Stimulated activated CD4-positive, alpha-beta T cell treated with anti-CD3 and anti-CD28 coated beads, Interleukin-1b, Interleukin-23, amount 100 ng/mL, for 48 hours (primary cell): Measurements from ENCODE around the gene FNDC11.
"Not testable (repeated sequence)": the region's sequence is repeated elsewhere in the genome, so short reads cannot be mapped to it uniquely, and the experiment has no call there.

Experiments
- DNase-seq: peaks from one replicate; pipeline ENCODE4 v3.0.0-alpha.2; 2020

FNDC11 gene

DNA sequence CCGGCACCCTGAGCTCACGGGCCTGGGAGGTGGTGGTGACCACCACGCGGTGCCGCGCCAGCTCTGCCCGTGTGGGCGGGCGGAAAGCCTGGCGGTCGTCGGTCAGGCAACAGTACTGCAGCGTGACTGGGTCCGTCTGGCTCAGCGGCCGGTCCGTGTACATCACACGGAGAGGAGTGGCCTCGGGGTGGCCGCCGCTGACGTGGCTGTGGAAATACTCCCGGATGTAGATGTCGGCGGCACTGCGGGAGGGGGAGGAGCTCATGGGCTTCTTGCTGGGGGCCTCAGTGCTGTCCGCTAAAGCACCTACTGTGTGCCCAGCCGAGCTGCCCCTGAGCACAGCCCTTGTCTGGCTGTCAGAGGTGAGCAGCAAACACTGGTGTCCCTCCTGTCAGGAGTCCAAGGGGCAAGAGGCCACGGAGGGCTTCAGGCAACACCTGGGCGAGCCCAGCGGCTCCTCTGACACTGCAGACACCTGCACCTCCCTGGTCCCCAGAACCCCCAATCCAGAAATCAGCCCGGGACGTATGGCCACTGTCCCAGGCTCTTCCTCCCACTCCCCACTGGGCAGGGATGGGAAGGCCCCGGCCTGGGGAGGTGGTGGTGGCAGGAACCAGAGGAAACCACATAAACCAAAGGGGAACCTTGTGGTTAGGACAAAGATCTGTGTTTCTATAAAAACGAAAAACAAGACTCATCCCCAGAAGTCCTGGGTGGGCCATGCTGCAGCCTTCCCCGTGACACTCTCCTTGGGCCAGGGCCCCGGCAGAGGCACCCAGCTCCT, 13.6 kb downstream of the FNDC11 start:
- peak; percentile 51 for DNase-seq

DNA sequence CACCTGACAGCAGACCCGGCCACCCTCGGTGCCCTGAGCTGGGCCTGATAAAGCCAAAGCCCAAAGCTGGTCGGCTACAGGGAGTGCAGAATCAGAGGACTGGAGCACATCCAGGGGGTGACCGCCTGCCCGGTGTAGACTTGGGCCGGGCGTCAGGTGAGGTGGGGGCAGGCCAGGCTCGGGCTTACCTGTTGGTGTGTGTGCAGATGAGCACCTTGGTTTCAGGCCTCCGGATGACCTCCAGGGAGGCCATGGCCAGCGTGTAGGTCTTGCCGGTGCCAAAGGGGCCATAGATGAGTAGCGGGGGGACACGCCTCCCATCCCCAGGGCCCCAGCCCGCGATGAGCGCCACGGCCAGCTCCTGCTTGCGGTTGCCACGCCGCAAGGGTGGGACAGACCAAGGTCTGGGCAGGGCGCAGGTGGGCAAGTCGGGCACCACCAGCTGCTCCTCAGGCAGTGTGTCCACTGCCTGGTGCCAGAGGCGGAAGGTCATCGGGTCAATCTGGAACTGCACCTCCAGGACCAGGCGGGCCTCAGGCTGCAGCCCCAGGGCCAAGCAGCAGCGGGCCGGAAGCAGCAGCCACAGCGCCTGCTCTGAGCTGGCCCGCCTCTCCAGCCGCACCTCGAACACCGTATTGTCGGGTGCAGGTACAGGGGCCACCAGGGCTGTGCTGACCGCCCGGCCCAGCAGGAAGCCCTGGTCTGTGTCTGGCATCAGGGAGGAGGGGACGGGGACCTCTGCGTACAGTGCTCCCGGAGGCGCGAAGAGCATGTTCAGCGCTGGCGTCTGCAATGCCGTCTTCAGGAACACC, 14.4 kb downstream of the FNDC11 start:
- no peak for DNase-seq

GRCh38 chr20:63568986-63569949, 15.3 kb downstream of the FNDC11 start:
- DNase-seq = no peak

- no peak for DNase-seq
Observed at GRCh38 chr20:63570281-63571086, 16.5 kb downstream of the FNDC11 start.

DNA sequence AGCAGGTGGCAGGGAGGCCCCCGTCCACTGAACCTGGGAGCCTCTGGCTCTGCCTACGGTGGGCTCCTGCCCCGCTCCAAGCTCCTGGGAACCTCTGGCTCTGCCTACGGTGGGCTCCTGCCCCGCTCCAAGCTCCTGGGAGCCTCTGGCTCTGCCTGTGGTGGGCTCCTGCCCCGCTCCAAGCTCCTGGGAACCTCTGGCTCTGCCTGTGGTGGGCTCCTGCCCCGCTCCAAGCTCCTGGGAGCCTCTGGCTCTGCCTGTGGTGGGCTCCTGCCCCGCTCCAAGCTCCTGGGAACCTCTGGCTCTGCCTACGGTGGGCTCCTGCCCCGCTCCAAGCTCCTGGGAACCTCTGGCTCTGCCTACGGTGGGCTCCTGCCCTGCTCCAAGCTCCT, 17.1 kb downstream of the FNDC11 start:
- DNase-seq = not testable (repeated sequence)

DNA sequence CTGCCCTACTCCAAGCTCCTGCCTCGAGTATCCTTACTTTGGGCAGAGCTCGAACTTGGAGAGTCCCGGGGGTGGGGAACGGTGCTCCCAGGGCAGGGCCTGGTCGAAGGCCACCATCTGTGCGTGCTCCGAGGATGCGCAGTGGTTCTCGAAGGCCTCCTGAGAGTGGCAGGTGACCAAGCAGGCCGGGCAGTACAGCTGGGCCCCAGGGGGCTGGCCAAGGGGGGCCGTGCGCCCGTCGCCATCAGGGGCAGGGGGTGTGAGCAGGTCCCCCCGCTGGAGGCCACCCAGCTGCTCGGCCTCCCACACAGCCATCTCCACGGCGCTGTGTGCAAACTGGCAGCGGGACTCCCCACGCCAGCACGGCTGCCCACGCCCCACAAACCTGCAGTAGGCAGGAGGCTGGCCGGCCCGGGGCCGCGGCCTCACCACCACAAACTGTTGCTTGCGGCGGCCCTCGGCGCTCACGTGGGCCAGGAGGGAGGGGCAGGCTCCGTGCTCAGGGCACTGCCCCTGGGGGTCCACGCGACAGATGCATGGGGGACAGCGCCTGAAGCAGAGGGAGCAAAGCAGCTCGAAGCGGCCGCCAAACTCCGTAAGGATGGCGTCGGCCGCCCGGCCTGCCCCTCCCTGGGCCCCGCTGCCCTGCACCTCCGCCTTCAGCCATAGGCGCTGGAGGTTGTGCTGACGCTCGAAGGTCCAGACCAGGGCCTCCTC, 18.3 kb downstream of the FNDC11 start:
- no peak for DNase-seq

- no peak for DNase-seq
Observed at GRCh38 chr20:63572788-63573646, 19.1 kb downstream of the FNDC11 start.

DNA sequence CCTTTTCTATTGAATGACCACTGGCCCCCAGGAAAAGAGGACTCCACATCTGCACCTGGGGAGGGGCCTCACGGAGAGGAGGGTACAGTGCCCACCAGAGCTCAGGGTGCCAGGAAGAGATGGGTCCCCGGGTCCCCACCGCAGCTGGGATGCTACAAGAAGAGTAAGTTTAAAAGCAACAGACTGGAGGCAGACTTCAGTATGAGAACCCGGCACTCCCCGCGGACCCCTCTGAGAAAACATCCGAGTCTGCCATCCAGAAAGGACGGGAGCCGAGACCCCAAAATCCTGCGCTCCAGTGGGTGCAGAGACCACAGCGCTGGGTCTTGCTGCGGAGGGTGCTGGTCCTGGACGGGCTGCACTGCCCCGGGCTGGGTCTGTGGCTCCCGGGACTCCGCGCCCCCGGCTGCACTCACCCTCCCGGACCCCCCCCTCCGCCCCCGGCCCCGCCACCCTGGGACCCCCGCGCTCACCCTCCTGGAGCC, 19.7 kb downstream of the FNDC11 start:
- no peak for DNase-seq

DNA sequence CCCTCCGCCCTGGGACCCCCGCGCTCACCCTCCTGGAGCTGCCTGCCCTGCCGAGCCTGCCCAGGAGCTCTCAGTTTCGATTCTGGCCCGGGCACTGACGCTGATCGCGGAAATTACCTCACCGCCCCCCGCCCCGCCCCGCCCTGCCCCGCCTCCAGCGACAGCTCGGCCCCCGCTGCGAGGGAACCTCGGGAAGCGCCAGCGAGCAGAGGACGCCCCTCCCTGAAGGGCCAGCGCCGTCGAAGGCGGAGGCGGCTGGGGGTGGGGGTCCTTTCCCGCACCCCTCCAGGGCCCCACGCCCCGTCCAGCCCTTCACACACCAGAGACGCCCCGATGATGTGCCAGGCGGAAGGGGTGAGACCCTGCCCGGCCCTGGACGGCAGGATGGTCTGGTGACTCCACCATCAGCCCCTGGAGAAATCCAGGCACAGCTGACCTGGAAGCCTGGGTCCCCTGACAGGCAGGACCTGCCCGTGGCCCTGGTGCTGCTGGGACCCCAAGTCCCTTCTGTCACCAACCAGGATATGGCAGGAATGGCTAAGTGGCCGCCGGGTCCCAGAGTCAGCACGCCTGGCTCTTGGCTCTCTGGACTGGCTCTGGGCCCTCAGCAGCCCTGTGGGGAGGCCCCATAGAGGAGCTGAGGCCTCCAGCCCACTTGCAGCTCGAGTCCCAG, 20.3 kb downstream of the FNDC11 start, which contains the start of gene HELZ2:
Gene HELZ2, minus strand, starts transcription at position 84 of the 673 bp plus-strand sequence. CDS start 1,854 bp downstream, outside the sequence.
- DNase-seq = peak; percentile 37

DNA sequence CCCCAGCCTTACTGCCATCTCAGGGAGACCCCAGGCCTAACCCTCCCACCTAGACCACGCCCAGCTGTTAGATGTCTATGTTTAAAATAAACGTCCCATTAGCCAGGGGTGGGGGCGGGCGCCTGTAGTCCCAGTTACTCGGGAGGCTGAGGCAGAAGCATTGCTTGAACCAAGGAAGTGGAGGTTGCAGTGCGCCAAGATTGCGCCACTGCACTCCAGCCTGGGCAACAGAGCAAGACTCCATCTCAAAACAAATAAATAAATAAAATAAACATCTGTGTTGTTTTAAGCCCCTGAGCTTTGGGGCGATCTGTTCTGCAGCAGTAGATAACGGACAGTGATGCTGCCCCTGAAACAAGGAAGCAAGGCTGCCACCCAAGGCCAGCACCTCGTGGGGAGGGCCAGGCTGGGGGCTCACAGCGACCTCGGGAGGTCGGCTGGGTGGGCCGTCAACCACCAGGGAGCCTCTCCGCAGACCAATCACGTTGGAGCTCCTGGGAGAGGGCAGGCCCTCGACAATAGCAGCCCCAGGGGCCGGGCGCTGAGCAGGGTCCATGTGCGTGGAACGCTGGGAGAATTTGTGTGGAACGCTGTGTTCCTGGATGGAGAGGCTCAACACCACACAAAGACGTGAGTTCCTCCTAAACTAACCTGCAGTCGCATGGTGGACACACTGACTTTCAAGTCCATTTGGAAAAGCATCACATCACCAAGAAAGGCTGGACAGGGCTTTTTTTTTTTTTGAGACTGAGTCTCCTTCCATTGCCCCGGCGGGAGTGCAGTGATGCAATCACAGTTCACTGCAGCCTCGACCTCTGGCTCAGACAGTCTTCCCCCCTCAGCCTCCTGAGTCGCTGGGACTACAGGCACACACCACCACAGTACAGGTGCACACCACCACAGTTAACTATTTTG, 21.1 kb downstream of the FNDC11 start:
- no peak for DNase-seq

GRCh38 chr20:63576311-63576710, 22.4 kb downstream of the FNDC11 start:
- DNase-seq = no peak

GRCh38 chr20:63577317-63577894, 23.4 kb downstream of the FNDC11 start:
- DNase-seq = no peak

DNA sequence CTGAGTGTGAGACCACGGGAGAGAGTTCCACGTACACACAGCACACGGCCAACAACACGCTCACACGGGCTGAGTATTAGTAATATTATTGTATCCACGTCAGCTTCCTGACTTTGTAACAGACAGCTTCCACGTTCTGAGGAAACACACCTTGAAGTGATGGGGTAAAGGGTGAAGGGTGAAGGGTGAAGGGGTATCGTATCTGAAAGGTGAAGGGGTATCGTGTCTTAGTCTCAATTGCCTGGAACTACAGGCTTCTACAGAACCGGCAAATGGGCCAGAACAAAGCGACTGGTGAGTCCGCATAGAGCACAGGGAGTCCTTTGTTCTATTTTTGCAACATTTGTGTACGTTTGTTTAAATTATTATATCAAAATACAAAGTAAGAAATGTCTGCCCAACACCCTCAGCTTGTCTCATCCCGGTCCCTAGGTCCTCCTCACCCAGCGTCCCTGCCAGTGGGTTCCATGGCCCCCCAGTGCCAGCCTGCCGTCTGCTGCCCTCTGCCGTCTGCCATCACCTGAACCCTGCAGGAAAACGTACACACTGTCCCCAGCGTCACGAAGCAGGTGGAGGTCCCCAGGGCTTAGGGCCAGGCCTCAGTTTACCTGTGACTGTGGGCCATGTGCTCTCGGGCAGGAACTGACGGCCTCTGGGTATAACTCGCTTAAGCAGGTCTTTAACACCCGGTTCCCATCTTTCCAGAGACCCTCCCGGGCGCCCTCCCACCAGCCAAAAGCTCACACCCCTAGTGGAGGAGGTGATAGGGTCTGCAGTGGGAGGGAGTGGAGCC, 24.5 kb downstream of the FNDC11 start:
- DNase-seq = no peak

DNA sequence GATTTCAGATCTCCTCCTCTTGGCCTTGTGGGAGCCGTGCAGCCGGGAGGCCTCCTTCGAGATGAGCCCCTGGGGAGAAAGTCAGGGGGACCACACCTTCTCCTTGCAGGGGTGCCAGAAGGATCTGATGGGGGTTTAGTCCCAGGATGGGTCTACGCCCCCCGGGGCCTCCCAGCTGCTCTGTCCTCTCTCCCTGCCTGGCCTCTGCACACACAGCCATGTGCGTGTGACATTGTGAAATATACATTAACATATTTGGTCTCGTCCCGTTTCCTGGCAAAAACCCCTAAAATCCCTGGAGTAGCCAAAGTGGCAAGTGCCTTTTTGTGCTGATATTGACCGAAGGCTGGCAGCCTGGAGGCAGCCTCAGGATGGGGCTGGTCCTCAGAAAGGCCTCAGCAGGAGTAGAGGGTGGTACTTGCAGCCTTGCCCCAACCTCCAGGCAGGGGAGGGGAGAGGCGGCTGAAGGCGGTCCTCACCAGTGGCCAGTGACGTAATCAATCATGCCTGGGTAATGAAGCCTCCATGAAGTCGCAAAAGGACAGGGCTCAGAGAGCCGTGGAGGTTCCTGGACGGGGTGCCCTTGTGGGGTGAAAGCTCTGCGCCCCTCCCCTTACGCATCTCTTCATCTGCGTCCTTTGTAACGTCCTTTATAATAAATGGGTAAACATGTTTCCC, 25.2 kb downstream of the FNDC11 start:
- no peak for DNase-seq

- peak; percentile 76 for DNase-seq
Observed at GRCh38 chr20:63580796-63581461, 27.0 kb downstream of the FNDC11 start.
